SK-N-SH (cell line): ENCODE measurements around the gene RAB15. TPM values are rescaled to one million over a fixed set of nuclear protein-coding genes. Genes with fewer than 3 reads are reported as not detected.

Source experiments
- CTCF ChIA-PET: fragments of 300-600, 350-600 bp; formaldehyde crosslinking; extraction: SDS; loops from one replicate; lab custom pipeline; 2021; lab: Yijun Ruan, JAX
- POLR2A ChIA-PET: fragments of 350-600 bp; sonication (Branson Sonifier 250); formaldehyde crosslinking; extraction: SDS; loops from one replicate; lab custom pipeline; 2020; ENCODE audit warnings: antibody characterized with exemption, inconsistent platforms; lab: Yijun Ruan, JAX
- DNase-seq: peaks from one replicate; pipeline ENCODE4 v3.0.0; 2012
- H2AFZ ChIP-seq: fragments of 200-600 bp; sonication (generic); 2 replicates; pipeline ENCODE4 v1.8.1; 2016; ENCODE audit warnings: antibody characterized with exemption, mild to moderate bottlenecking, low read depth
- H3F3A ChIP-seq: fragments of 200-600 bp; sonication (generic); replicated peaks from 2 replicates; pipeline ENCODE3; 2016; ENCODE audit warnings: antibody characterized with exemption, mild to moderate bottlenecking; ENCODE audit not compliant: insufficient read depth
- H3K27ac ChIP-seq, 2 experiments: fragments of 200-500 bp in 1 of 2; fragments of 200-600 bp in 1 of 2; sonication (Bioruptor generic) in 1 of 2; sonication (generic), shearing (Covaris generic) in 1 of 2; 2 replicates each; pipeline versions ENCODE4 v1.5.1 to v1.6.1; 2014 to 2016; ENCODE audit warnings: low read depth in 2 of 2, inconsistent platforms in 1 of 2, low read length in 1 of 2, mild to moderate bottlenecking in 1 of 2, mixed read lengths in 1 of 2
- H3K27me3 ChIP-seq: fragments of 200-600 bp; sonication (generic), shearing (Covaris generic); 2 replicates; pipeline ENCODE4 v1.6.1; 2016; ENCODE audit warnings: mixed run types; ENCODE audit not compliant: insufficient read depth
- H3K36me3 ChIP-seq, 2 experiments: fragments of 200-500 bp in 1 of 2; fragments of 200-600 bp in 1 of 2; sonication (Bioruptor generic) in 1 of 2; sonication (generic) in 1 of 2; replicated peaks in 1 of 2; 2 replicates each; pipeline versions ENCODE3 to v1.5.1; 2014 to 2016; ENCODE audit warnings: low read length in 1 of 2, mild to moderate bottlenecking in 1 of 2; ENCODE audit not compliant: insufficient read depth in 2 of 2, control insufficient read depth in 1 of 2
- H3K4me1 ChIP-seq, 2 experiments: fragments of 200-500 bp in 1 of 2; fragments of 200-600 bp in 1 of 2; sonication (Bioruptor generic) in 1 of 2; sonication (generic), shearing (Covaris generic) in 1 of 2; 2 replicates each; pipeline versions ENCODE4 v1.5.1 to v1.6.1; 2014 to 2016; ENCODE audit warnings: low read depth in 1 of 2, low read length in 1 of 2, mixed run types in 1 of 2; ENCODE audit not compliant: insufficient read depth in 2 of 2, control insufficient read depth in 1 of 2
- H3K4me2 ChIP-seq: fragments of 200-600 bp; sonication (generic), shearing (Covaris generic); 2 replicates; pipeline ENCODE4 v1.6.1; 2017; ENCODE audit warnings: mixed run types
- H3K4me3 ChIP-seq, 2 experiments: fragments of 200-500 bp in 1 of 2; fragments of 200-600 bp in 1 of 2; sonication (Bioruptor generic) in 1 of 2; sonication (generic), shearing (Covaris generic) in 1 of 2; 2 replicates each; pipeline versions ENCODE4 v1.5.1 to v1.8.1; 2014 to 2016; ENCODE audit warnings: low read depth in 2 of 2, inconsistent platforms in 1 of 2, low read length in 1 of 2, mild to moderate bottlenecking in 1 of 2, mixed read lengths in 1 of 2, moderate library complexity in 1 of 2
- H3K79me2 ChIP-seq: fragments of 200-600 bp; sonication (generic); 2 replicates; pipeline ENCODE4 v1.8.1; 2017; ENCODE audit warnings: mild to moderate bottlenecking; ENCODE audit not compliant: insufficient read depth
- H3K9ac ChIP-seq: fragments of 200-600 bp; sonication (generic); 2 replicates; pipeline ENCODE4 v1.6.1; 2017; ENCODE audit warnings: mixed run types
- H3K9me2 ChIP-seq: fragments of 200-600 bp; sonication (generic); 2 replicates; pipeline ENCODE4 v1.6.1; 2017; ENCODE audit warnings: mixed run types
- H3K9me3 ChIP-seq: fragments of 200-600 bp; sonication (generic); 2 replicates; pipeline ENCODE4 v1.6.1; 2017; ENCODE audit warnings: mixed run types, mild to moderate bottlenecking, moderate library complexity
- H4K20me1 ChIP-seq: fragments of 200-600 bp; sonication (generic); 2 replicates; pipeline ENCODE4 v1.6.1; 2017; ENCODE audit warnings: mild to moderate bottlenecking, mixed run types; ENCODE audit not compliant: insufficient read depth
- GABPA ChIP-seq: IDR thresholded peaks from 2 replicates; pipeline ENCODE4 v1.4.0; 2012; ENCODE audit warnings: low read depth, mild to moderate bottlenecking
- GATA2 ChIP-seq: sonication (generic); formaldehyde crosslinking; IDR thresholded peaks from 2 replicates; pipeline ENCODE4 v1.5.0; 2020; ENCODE audit warnings: mild to moderate bottlenecking, missing genetic modification reagents
- JUND ChIP-seq: IDR thresholded peaks from 2 replicates; pipeline ENCODE4 v1.4.0; 2012
- MXI1 ChIP-seq: IDR thresholded peaks from 2 replicates; pipeline ENCODE4 v1.6.1; 2012; ENCODE audit warnings: mild to moderate bottlenecking, low read depth, low read length, improper control_type of control experiment
- RAD21 ChIP-seq: IDR thresholded peaks from 2 replicates; pipeline ENCODE4 v1.6.1; 2012; ENCODE audit warnings: mild to moderate bottlenecking, low read length
- SIN3A ChIP-seq: IDR thresholded peaks from 2 replicates; pipeline ENCODE4 v1.6.1; 2012; ENCODE audit warnings: low read depth, mild to moderate bottlenecking, low read length, moderate library complexity, borderline replicate concordance
- TAF1 ChIP-seq: IDR thresholded peaks from 2 replicates; pipeline ENCODE4 v1.6.1; 2012; ENCODE audit warnings: low read depth, mild to moderate bottlenecking, low read length, moderate library complexity, borderline replicate concordance
- TCF12 ChIP-seq: IDR thresholded peaks from 2 replicates; pipeline ENCODE4 v1.4.0; 2012
- WGBS: methylation state at CpG from one replicate; pipeline ENCODE4 v1.1.6; 2017; ENCODE audit warnings: low lambda C conversion rate; 5-methylcytosine and 5-hydroxymethylcytosine counted together
- polyA plus RNA-seq, 3 experiments: library from polyadenylated mRNA; depleted of rRNA; stranded (reverse); fragments of >200 nt; gene quantifications; 2 replicates each; pipeline ENCODE4 v1.2.3, GENCODE V29; 2012
- TF ChIP-seq, protein P1 (sequence below): fragments of 150-350 bp; IDR thresholded peaks from 2 replicates; pipeline ENCODE4 v1.6.1; 2016; ENCODE audit warnings: mild to moderate bottlenecking, low read depth, low read length
- TF ChIP-seq, protein P2 (sequence below): IDR thresholded peaks from 2 replicates; pipeline ENCODE4 v1.4.0; 2012; ENCODE audit warnings: low read depth, borderline replicate concordance
- TF ChIP-seq, protein P3 (sequence below): IDR thresholded peaks from 2 replicates; pipeline ENCODE4; 2012
- TF ChIP-seq, protein P4 (sequence below): fragments of 200-600 bp; sonication (generic); IDR thresholded peaks from 2 replicates; pipeline ENCODE4 v1.6.1; 2017; ENCODE audit warnings: antibody characterized with exemption, mild to moderate bottlenecking, moderate library complexity

RAB15 gene
- polyA plus RNA-seq, 1 of the 3 experiments (the other 2 are of a cell fraction), result 14.2 TPM

DNA sequence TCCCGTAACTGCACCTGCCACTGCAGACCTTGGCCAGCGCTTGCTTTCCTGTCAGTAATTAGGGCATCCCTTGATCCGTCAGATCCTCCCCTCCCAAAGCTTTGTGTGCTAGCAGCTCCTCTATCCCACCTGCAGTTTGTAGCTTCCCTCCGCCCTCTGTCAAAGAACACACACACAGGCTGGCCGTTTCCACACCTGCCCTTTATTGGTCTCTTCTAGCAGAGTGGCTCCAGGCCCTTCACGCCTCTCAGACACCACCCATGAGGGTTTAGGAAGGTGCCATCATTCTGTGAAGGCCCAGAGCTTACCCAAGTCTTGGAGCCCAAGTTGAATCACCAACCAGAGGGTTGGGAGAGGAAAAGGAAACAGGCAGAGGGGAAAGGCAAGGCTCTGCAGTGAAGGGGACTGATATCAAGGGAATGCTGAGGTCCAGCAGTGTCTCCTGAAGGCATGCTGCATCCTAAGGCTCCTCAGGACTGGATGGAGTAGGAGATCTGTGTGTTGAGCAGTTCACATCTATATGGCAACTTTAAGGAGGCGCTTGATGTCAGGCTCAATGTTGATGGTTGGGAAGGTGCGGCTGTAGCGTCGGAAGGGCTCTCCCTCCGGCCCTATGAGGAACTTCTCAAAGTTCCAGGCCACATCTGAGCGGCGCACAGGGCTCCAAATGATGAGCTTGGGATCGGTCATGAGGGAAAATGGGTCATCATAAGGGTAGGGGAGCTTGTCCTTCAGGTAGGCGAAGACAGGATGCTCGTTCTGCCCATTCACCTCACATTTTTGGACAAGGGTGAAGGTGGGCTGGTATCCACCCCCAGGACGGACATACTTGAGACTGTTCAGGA is 32.9 kb downstream of the RAB15 start:
- Histone ChIP-seq H3K4me1 (no peaks in the 10 kb centered on the region; a peak in 2 of 4 replicates), H3K4me3 (no peak overlapping the region), H4K20me1 (no peaks in the 10 kb centered on the region; the same call in 1 of the 2 replicates), H2AFZ (no peak overlapping the region), H3K27me3 (no peaks in the 10 kb centered on the region), H3F3A (peaks cover 11% of the 10 kb centered on the region), H3K4me2 (no peak overlapping the region), H3K79me2 (no peaks in the 10 kb centered on the region), H3K9me3 (no peaks in the 10 kb centered on the region), H3K9ac (no peak overlapping the region), H3K27ac (no peak overlapping the region), H3K9me2 (no peaks in the 10 kb centered on the region), H3K36me3 (peaks cover 2 to 24% of the 10 kb centered on the region in 2 experiments)
- no peak for DNase-seq
- POLR2A ChIA-PET, result no interaction called here
- TF ChIP-seq, protein P1, sequence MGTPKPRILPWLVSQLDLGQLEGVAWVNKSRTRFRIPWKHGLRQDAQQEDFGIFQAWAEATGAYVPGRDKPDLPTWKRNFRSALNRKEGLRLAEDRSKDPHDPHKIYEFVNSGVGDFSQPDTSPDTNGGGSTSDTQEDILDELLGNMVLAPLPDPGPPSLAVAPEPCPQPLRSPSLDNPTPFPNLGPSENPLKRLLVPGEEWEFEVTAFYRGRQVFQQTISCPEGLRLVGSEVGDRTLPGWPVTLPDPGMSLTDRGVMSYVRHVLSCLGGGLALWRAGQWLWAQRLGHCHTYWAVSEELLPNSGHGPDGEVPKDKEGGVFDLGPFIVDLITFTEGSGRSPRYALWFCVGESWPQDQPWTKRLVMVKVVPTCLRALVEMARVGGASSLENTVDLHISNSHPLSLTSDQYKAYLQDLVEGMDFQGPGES, result no peak
- TF ChIP-seq SIN3A (no peak), TCF12 (no peak), GABPA (no peak), JUND (no peak), TAF1 (no peak), RAD21 (no peak), GATA2 (CRISPR knock-in tag) (no peak), MXI1 (no peak)
- TF ChIP-seq, protein P2, sequence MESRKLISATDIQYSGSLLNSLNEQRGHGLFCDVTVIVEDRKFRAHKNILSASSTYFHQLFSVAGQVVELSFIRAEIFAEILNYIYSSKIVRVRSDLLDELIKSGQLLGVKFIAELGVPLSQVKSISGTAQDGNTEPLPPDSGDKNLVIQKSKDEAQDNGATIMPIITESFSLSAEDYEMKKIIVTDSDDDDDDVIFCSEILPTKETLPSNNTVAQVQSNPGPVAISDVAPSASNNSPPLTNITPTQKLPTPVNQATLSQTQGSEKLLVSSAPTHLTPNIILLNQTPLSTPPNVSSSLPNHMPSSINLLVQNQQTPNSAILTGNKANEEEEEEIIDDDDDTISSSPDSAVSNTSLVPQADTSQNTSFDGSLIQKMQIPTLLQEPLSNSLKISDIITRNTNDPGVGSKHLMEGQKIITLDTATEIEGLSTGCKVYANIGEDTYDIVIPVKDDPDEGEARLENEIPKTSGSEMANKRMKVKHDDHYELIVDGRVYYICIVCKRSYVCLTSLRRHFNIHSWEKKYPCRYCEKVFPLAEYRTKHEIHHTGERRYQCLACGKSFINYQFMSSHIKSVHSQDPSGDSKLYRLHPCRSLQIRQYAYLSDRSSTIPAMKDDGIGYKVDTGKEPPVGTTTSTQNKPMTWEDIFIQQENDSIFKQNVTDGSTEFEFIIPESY, result no peak
- TF ChIP-seq, protein P3, sequence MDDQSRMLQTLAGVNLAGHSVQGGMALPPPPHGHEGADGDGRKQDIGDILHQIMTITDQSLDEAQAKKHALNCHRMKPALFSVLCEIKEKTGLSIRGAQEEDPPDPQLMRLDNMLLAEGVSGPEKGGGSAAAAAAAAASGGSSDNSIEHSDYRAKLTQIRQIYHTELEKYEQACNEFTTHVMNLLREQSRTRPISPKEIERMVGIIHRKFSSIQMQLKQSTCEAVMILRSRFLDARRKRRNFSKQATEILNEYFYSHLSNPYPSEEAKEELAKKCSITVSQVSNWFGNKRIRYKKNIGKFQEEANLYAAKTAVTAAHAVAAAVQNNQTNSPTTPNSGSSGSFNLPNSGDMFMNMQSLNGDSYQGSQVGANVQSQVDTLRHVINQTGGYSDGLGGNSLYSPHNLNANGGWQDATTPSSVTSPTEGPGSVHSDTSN, result no peak
- TF ChIP-seq, protein P4, sequence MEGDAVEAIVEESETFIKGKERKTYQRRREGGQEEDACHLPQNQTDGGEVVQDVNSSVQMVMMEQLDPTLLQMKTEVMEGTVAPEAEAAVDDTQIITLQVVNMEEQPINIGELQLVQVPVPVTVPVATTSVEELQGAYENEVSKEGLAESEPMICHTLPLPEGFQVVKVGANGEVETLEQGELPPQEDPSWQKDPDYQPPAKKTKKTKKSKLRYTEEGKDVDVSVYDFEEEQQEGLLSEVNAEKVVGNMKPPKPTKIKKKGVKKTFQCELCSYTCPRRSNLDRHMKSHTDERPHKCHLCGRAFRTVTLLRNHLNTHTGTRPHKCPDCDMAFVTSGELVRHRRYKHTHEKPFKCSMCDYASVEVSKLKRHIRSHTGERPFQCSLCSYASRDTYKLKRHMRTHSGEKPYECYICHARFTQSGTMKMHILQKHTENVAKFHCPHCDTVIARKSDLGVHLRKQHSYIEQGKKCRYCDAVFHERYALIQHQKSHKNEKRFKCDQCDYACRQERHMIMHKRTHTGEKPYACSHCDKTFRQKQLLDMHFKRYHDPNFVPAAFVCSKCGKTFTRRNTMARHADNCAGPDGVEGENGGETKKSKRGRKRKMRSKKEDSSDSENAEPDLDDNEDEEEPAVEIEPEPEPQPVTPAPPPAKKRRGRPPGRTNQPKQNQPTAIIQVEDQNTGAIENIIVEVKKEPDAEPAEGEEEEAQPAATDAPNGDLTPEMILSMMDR, result no peak
- WGBS, result 94% methylated on average over 17 of the region's 17 CpGs
- CTCF ChIA-PET, result no interaction called here
